HG02610 (cell line): ENCODE measurements around the gene SERP2.

Experiments used
- ATAC-seq: cut with Tn5 transposase; IDR thresholded peaks from one replicate; pipeline ENCODE4 v1.9.1; 2021; ENCODE audit warnings: mild to moderate bottlenecking, moderate library complexity; ENCODE audit not compliant: unreplicated experiment

The SERP2 gene

DNA sequence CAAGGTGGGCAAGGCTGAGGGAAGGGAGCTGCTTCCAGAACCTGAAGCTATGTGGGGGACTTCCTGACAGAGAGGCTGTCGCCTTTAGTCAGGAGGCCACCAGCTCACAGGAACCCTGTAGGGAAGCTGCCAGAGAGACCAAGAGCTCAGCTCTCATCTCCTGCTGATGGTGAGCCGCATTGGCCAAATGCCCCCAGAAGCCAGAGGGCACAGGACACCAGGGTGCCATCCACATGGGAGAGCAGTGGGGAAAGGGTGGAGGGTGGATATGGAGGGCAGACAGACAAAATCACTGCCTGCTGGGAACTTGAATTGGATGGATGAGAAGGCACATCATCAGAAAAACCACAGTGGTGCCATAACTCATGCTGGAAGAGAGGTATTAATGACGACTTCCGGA is 36.0 kb downstream of the SERP2 start:
- ATAC-seq, result no peak

DNA sequence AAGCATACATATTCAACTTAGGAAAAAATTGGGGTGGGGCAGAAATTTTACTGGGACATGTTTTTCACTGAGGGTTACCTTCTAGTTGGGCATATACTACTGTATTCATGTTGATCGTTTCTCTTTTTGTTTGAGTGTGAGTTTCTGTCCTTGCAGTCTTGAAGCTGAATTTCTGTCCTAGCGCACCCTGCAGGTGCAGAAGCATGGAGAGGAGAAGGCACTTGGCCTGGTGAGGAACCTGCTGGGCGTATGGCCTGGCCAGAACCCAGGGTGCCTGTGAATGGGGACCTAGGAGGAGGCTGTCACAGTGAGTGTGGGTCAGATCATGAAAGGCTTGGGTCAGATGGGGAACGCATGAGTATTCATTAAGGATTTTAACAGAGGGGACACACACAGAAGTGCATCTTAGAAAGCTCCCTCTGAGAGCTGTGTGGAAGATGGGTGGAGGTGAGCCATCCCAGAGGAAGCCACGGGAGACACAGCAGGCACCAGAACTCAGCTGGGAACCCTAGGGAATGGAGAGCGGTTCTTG is 36.8 kb downstream of the SERP2 start:
- no peak for ATAC-seq

DNA sequence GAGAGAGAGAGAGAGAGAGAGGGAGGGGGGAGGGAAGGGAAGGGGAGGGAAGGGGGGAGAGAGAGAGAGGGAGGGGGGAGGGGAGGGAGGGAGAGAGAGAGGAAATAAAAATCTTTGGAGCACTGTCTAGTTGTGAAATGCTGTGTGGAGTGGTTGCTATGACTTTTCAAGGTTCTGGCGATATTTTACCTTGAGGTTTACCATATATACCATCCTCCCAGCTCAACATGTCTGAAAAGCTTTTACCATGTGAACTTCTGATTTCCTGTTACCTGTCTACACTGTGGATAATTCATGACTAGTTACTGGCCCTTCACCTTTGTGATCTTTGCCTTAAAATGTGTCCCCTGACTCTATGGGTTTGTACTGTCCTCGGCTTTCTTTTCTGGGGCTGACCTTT is 38.2 kb downstream of the SERP2 start:
- no peak for ATAC-seq

DNA sequence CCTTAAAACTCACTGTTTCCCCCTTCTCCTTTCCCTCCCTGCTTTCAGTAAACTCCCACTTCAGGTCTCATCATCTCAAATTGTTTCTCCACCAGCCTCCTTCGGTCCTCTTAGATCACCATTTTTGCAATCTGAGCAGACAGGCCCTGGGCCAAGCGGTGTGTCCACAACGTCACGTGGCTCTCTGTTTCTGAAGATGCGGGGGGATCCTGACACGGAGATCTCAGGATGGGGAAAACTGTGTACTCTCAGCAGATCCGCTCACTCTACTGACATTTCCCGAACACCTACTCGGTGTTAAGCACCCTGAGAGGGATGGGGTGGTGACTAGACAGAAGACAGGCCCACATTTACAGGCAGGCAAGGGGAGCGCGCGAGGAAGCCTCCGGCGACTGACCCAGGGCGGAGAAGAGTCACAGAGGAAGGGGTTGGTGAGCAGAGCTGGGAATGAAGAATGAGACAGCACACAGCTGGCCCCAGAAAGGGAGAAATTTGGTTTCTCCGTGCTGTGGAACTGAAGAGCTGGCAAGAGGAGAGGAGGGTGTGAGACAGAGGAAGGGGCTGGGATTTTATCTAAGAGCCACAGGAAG is 38.8 kb downstream of the SERP2 start:
- no peak for ATAC-seq

- ATAC-seq, result no peak
Measured at GRCh38 chr13:44413095-44413494, 39.5 kb downstream of the SERP2 start.

DNA sequence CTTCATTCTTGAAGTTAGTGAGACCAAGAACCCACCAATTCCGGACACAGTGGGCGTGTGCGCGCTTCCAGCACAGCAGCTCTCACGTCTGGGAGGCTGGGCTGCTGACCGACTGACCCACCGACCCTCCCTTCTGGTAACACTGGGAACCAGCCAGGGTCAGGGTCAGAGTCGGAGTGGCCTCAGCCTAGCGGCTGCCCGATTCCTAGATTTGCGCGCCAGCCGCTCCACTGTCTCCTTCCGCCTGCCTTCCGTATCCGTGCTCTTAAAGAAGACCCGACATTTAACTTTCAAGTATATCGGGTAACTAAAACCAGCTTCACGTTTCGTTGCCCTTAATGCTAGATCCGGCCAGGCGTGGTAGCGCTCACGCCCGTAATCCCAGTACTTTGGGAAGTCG is 41.1 kb downstream of the SERP2 start:
- no peak for ATAC-seq

GRCh38 chr13:44415815-44416214 is 42.2 kb downstream of the SERP2 start:
- no peak for ATAC-seq

DNA sequence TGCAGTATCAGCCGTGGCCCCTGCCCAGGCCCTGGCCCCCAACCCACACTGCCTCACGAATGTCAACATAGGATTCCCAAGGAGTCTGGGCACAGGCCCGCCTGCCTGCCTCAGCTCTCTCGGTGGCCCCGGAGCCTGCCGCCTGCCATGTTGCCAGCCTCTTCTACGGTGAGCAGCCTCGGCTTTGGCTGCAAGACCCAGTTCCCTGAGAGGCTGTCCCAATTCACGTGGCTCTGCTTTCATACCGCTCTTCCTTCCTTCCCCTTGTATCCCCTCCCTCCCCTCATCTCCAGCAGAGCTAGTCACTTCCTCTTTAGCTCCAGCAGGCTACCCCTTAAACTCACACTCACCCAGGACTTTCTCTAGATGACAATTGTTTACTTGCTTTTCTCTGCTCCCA is 42.7 kb downstream of the SERP2 start:
- ATAC-seq, result no peak

GRCh38 chr13:44416744-44417143 is 43.1 kb downstream of the SERP2 start:
- ATAC-seq, result no peak

GRCh38 chr13:44417446-44417845 is 43.8 kb downstream of the SERP2 start:
- ATAC-seq, result no peak

DNA sequence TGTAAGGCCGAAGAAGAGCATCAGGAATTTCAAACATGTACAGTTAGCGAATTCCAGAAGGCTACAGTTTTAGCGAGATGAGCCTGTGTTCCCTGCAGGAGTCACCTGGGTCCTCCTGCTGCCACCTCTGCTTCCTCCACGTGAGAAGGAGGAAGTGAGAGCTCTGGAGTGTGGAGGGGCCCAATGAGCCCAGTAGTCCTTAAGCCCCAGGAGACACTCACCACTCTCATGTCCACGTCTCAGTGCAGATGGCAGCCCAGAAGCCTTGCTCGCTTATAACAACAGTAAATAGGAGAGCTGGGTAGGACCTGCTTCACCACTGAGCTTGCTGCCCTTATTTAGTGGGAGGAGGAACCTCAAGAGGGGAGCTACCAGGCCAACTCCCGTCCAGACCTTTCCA is 44.3 kb downstream of the SERP2 start:
- ATAC-seq, result no peak

DNA sequence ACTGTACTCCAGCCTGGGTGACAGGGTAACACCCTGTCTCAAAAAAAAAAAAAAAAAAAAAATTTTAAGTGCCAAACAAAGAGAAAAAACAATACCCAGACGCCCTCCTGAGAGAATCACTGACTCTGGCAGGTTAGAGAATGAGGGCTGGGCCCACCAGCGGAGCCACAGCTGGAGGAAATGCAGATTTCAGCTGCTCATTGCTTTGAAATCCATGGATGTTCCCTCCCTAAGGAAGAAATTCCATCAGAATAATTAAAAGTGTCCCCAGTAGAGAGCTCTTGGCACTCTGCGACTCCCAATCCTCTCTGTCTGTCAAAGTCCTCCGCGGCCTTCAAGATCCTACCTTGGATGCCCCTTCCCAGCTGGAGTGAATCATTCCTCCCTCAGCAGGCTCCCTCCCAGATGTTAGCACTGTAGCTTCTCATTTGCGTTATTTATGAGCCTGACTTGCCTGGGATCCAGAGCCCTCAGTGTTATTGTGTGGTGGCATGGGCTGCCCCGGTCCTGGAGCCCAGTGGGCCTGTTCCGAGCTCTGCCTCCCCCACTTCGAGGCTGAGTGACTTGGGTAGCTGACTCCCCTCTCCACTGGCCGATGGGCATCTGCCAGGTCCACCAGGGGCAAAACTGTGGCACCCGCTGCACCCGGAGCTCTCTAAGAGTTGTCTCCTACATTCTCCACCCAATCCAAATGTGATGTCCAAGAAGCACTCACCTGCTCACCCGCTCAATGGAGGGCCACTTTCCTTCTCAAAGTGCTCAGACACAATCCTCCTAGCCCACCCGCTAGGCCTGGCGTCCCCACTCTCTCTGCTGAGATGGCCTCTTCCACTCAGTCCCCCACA is 47.0 kb downstream of the SERP2 start:
- no peak for ATAC-seq

DNA sequence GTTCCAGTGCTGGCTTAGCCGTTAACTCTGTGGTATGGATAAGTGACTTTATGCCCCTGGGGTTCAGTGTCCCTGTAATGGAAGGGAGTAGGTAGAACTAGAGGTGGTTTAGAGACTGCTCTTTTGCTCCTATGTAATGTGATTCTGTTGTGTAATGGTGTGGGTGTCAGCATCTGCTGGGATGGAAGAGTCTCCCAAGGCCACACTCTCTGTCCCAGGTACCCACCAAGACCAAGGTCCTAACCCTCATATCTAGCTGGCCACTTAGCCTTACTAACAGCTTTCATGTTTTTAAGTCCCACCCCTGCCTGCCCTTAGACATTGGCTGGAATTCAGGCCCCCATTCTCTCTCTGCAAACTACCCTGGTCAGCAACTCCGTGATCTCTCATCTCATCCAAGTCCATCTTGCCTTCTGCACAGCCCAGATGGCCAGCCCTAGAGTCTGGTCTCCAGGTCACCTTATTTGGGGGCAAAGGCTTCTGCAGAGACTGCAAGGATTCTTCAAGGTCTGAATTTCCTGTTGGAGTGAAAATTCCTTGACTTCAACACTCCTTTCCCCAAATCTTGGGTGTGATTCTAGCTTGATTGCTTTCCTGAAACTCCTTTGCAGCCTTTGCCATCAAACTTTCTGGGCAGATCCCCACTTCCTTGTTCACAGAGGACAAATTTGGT is 48.4 kb downstream of the SERP2 start:
- ATAC-seq, result no peak

- ATAC-seq, result no peak
Measured at GRCh38 chr13:44422755-44423643, 49.4 kb downstream of the SERP2 start.

- ATAC-seq, result no peak
Measured at GRCh38 chr13:44423824-44424223, 50.2 kb downstream of the SERP2 start.

GRCh38 chr13:44425041-44425814 is 51.6 kb downstream of the SERP2 start:
- no peak for ATAC-seq

- ATAC-seq, result no peak
Measured at GRCh38 chr13:44425815-44426078, 52.1 kb downstream of the SERP2 start.

GRCh38 chr13:44426461-44426860 is 52.8 kb downstream of the SERP2 start:
- no peak for ATAC-seq

- no peak for ATAC-seq
Measured at GRCh38 chr13:44429311-44429710, 55.7 kb downstream of the SERP2 start.

DNA sequence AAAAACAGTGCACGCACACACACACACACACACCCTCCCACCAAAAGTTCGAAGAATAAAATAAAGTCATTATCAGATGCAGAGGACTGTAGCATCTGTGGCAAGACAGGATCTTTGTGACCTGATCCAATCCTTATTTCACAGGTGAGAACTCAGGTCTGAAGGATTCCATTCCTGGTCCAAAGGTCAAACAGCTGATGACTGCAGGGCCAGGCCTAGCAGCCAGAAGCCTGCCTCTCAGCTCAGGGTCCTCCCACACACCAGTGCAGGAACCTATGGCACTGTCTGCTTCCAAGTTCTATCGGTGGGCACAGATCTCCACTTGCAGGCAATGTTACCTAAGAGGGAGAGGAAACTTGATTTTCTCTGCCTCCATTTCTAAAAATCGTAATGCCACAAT is 57.5 kb downstream of the SERP2 start:
- ATAC-seq, result no peak
